GM12878 (cell line): ENCODE measurements around the gene ANLN.

Experiments used
- TBL1XR1 ChIP-seq: IDR thresholded peaks from 2 replicates; pipeline ENCODE4 v1.6.1; 2012; ENCODE audit warnings: low read depth, low read length, improper control_type of control experiment
- TCF7 ChIP-seq: IDR thresholded peaks from 2 replicates; pipeline ENCODE4 v1.6.1; 2014; ENCODE audit warnings: antibody characterized with exemption, borderline replicate concordance
- TF ChIP-seq, protein P1 (sequence below), 3 experiments: IDR thresholded peaks in 2 of 3; conservative IDR thresholded peaks in 1 of 3; 2 replicates each; pipeline ENCODE4 v1.5.1; 2011; ENCODE audit warnings: low read depth in 3 of 3, low read length in 3 of 3, mild to moderate bottlenecking in 3 of 3, control low read depth in 2 of 3, moderate library complexity in 2 of 3, inconsistent platforms in 1 of 3, mixed read lengths in 1 of 3; ENCODE audit not compliant: control insufficient read depth in 2 of 3, insufficient read depth in 1 of 3; ENCODE audit errors: extremely low read depth in 1 of 3
- TF ChIP-seq, protein P2 (sequence below): IDR thresholded peaks from 2 replicates; pipeline ENCODE4 v1.6.1; 2011; ENCODE audit warnings: mild to moderate bottlenecking, low read depth, low read length, moderate library complexity; ENCODE audit not compliant: insufficient replicate concordance
- TF ChIP-seq, protein P3 (sequence below): fragments of 450-650 bp; IDR thresholded peaks from 2 replicates; pipeline ENCODE4 v1.6.1; 2016; ENCODE audit warnings: mild to moderate bottlenecking, moderate library complexity, borderline replicate concordance

DNA sequence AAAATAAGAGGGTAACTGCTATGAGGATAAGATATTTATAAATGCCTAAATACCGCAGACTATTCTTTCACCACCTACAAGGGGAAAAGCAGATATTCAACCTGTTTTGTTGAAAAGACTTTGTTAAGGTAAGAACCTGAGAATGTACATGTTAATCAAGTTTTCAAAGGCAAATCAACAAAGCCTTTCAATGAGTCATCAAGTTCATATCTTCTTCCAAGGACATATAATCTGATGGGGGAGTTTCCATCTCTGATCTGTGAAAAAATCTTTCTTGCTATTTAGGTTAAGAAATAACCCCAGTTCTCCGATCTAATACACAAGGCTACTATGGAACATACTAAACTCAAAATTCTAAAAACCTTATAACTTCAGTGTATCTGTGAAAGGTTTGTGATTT is 40.0 kb upstream of the ANLN start:
- TF ChIP-seq, protein P1, sequence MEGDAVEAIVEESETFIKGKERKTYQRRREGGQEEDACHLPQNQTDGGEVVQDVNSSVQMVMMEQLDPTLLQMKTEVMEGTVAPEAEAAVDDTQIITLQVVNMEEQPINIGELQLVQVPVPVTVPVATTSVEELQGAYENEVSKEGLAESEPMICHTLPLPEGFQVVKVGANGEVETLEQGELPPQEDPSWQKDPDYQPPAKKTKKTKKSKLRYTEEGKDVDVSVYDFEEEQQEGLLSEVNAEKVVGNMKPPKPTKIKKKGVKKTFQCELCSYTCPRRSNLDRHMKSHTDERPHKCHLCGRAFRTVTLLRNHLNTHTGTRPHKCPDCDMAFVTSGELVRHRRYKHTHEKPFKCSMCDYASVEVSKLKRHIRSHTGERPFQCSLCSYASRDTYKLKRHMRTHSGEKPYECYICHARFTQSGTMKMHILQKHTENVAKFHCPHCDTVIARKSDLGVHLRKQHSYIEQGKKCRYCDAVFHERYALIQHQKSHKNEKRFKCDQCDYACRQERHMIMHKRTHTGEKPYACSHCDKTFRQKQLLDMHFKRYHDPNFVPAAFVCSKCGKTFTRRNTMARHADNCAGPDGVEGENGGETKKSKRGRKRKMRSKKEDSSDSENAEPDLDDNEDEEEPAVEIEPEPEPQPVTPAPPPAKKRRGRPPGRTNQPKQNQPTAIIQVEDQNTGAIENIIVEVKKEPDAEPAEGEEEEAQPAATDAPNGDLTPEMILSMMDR (IDR thresholded peaks at IDR 0.05 in 2 of 3, conservative IDR thresholded peaks at IDR 0.05 in 1 of 3; ENCODE audit: control insufficient read depth in 2 of 3, extremely low read depth in 1 of 3, insufficient read depth in 1 of 3, low read depth in 3 of 3, low read length in 3 of 3), result no peak
- TF ChIP-seq TCF7 (no peak), TBL1XR1 (no peak)
- TF ChIP-seq, protein P2, sequence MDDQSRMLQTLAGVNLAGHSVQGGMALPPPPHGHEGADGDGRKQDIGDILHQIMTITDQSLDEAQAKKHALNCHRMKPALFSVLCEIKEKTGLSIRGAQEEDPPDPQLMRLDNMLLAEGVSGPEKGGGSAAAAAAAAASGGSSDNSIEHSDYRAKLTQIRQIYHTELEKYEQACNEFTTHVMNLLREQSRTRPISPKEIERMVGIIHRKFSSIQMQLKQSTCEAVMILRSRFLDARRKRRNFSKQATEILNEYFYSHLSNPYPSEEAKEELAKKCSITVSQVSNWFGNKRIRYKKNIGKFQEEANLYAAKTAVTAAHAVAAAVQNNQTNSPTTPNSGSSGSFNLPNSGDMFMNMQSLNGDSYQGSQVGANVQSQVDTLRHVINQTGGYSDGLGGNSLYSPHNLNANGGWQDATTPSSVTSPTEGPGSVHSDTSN, result no peak
- TF ChIP-seq, protein P3, sequence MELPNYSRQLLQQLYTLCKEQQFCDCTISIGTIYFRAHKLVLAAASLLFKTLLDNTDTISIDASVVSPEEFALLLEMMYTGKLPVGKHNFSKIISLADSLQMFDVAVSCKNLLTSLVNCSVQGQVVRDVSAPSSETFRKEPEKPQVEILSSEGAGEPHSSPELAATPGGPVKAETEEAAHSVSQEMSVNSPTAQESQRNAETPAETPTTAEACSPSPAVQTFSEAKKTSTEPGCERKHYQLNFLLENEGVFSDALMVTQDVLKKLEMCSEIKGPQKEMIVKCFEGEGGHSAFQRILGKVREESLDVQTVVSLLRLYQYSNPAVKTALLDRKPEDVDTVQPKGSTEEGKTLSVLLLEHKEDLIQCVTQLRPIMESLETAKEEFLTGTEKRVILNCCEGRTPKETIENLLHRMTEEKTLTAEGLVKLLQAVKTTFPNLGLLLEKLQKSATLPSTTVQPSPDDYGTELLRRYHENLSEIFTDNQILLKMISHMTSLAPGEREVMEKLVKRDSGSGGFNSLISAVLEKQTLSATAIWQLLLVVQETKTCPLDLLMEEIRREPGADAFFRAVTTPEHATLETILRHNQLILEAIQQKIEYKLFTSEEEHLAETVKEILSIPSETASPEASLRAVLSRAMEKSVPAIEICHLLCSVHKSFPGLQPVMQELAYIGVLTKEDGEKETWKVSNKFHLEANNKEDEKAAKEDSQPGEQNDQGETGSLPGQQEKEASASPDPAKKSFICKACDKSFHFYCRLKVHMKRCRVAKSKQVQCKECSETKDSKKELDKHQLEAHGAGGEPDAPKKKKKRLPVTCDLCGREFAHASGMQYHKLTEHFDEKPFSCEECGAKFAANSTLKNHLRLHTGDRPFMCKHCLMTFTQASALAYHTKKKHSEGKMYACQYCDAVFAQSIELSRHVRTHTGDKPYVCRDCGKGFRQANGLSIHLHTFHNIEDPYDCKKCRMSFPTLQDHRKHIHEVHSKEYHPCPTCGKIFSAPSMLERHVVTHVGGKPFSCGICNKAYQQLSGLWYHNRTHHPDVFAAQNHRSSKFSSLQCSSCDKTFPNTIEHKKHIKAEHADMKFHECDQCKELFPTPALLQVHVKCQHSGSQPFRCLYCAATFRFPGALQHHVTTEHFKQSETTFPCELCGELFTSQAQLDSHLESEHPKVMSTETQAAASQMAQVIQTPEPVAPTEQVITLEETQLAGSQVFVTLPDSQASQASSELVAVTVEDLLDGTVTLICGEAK, result no peak
